ENCODE data around the gene SPATA46.

The SPATA46 gene

DNA sequence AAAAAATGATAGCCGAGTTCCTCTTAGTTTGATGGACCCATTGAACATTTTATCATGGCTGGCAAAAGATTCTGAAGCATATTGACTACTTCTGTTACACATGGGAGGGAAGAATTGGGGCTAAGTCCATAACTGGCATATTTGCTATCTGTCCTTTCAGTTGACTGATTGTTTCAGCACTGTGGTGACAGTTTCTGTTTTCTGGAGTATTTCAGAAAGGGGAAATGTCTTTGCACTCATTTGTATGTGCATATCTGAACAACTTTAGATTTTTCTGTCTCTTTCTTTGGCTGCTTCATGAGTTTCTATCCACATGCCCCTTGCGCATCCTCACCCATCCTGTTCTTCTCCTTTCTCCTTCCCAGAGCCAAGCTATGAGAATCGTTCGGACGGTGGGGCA, 33.2 kb downstream of the SPATA46 start:
- Histone ChIP-seq H3K9me3 (ENCODE audit: control insufficient read depth, low read depth, low read length) (no peaks in the 10 kb centered on the region), H3K27ac (ENCODE audit: low read length) (no peak overlapping the region), H3K4me3 (ENCODE audit: low read length) (no peak overlapping the region), H3K4me1 (ENCODE audit: control insufficient read depth, low read depth, low read length) (no peaks in the 10 kb centered on the region), H3K27me3 (ENCODE audit: control insufficient read depth, insufficient read depth, low read length) (no peaks in the 10 kb centered on the region), H3K9ac (ENCODE audit: low read length) (no peak overlapping the region), H3K36me3 (ENCODE audit: control insufficient read depth, low read depth, low read length) (no peaks in the 10 kb centered on the region)

DNA sequence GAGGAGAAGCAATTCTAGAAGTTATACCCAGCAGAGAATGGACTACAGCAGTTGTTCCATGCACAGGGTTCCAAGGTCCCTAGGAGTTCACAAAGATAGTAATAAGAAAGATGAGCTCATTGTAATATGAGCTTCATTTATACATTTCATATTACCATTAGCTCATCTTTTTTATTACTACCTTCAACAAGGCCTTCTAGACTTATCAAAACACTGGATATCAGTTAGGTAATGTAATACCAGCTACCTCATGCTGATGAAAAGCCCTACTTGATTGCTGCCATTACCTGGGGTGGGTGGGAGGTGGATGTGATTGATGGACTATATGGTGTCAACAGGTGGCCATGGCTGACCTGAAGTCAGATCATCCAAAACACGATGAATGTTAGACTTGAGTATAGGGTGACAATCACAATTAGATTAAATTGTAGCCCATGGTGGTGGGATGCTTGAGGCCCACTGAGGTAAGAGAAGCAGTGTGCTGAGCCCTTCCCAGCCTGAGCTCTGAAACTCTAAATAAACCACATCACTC, 34.1 kb downstream of the SPATA46 start:
- no peak overlapping the region for H3K9ac ChIP-seq (ENCODE audit: low read length)
- no peaks in the 10 kb centered on the region for H3K27me3 ChIP-seq (ENCODE audit: control insufficient read depth, insufficient read depth, low read length)
- no peaks in the 10 kb centered on the region for H3K4me1 ChIP-seq (ENCODE audit: control insufficient read depth, low read depth, low read length)
- no peak overlapping the region for H3K4me3 ChIP-seq (ENCODE audit: low read length)
- no peaks in the 10 kb centered on the region for H3K9me3 ChIP-seq (ENCODE audit: control insufficient read depth, low read depth, low read length)
- no peaks in the 10 kb centered on the region for H3K36me3 ChIP-seq (ENCODE audit: control insufficient read depth, low read depth, low read length)
- H3K27ac ChIP-seq (ENCODE audit: low read length): no peak overlapping the region

GRCh38 chr1:162336621-162337285, 39.9 kb downstream of the SPATA46 start:
- Histone ChIP-seq H3K9me3 (ENCODE audit: control insufficient read depth, low read depth, low read length) (no peaks in the 10 kb centered on the region), H3K4me3 (ENCODE audit: low read length) (no peak overlapping the region), H3K36me3 (ENCODE audit: control insufficient read depth, low read depth, low read length) (no peaks in the 10 kb centered on the region), H3K9ac (ENCODE audit: low read length) (no peak overlapping the region), H3K4me1 (ENCODE audit: control insufficient read depth, low read depth, low read length) (peaks cover 14% of the 10 kb centered on the region), H3K27me3 (ENCODE audit: control insufficient read depth, insufficient read depth, low read length) (no peaks in the 10 kb centered on the region), H3K27ac (ENCODE audit: low read length) (no peak overlapping the region)

DNA sequence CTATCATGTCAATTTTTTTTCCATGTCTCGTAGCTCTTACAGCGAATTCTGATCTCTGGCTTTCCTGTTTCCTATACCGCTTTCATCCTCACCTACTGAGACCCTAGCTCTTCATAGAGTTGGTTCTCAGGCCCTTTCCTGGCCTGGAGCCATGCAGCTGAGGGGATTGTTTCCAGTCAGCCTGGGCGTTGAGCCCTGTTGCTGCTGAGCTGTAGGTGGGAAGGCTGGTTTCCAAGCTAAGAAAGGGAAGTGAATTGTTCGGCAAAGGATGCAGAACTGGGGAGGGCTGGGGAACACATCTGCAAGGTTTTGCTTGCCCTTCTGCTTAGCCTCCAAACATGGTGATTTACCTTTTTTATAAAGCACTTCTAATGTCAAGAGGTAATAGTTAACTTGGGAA, 41.5 kb downstream of the SPATA46 start:
- Histone ChIP-seq H3K4me3 (ENCODE audit: low read length) (no peak overlapping the region), H3K27me3 (ENCODE audit: control insufficient read depth, insufficient read depth, low read length) (no peaks in the 10 kb centered on the region), H3K9ac (ENCODE audit: low read length) (no peak overlapping the region), H3K27ac (ENCODE audit: low read length) (no peak overlapping the region), H3K36me3 (ENCODE audit: control insufficient read depth, low read depth, low read length) (no peaks in the 10 kb centered on the region), H3K4me1 (ENCODE audit: control insufficient read depth, low read depth, low read length) (peaks cover 14% of the 10 kb centered on the region), H3K9me3 (ENCODE audit: control insufficient read depth, low read depth, low read length) (no peaks in the 10 kb centered on the region)

DNA sequence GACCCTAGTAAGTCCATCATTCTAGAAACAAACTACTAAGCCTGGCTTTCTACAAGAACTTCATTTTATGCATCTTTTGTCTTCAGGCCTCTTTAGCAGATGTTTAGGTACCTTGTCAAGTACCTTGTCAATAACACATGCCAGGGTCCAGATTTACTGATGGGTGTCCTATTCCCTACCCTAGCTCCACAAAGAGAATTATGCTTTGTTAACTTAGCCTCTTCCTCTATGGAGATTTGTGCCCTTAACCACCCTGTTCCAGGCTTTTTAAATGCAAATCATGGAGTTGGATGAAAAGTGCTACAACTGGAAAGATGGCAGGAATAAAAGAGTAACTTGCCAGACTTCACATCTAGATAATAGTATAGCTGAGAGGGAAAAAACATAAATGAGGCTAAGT, 42.7 kb downstream of the SPATA46 start:
- no peak overlapping the region for H3K9ac ChIP-seq (ENCODE audit: low read length)
- no peaks in the 10 kb centered on the region for H3K9me3 ChIP-seq (ENCODE audit: control insufficient read depth, low read depth, low read length)
- no peaks in the 10 kb centered on the region for H3K36me3 ChIP-seq (ENCODE audit: control insufficient read depth, low read depth, low read length)
- H3K4me3 ChIP-seq (ENCODE audit: low read length): no peak overlapping the region
- H3K27ac ChIP-seq (ENCODE audit: low read length): no peak overlapping the region
- H3K4me1 ChIP-seq (ENCODE audit: control insufficient read depth, low read depth, low read length): peaks cover 14% of the 10 kb centered on the region
- H3K27me3 ChIP-seq (ENCODE audit: control insufficient read depth, insufficient read depth, low read length): no peaks in the 10 kb centered on the region

GRCh38 chr1:162329826-162330225, 46.8 kb downstream of the SPATA46 start:
- no peaks in the 10 kb centered on the region for H3K27me3 ChIP-seq (ENCODE audit: control insufficient read depth, insufficient read depth, low read length)
- H3K9me3 ChIP-seq (ENCODE audit: control insufficient read depth, low read depth, low read length): no peaks in the 10 kb centered on the region
- no peaks in the 10 kb centered on the region for H3K36me3 ChIP-seq (ENCODE audit: control insufficient read depth, low read depth, low read length)
- no peak overlapping the region for H3K27ac ChIP-seq (ENCODE audit: low read length)
- peaks cover 14% of the 10 kb centered on the region for H3K4me1 ChIP-seq (ENCODE audit: control insufficient read depth, low read depth, low read length)
- H3K9ac ChIP-seq (ENCODE audit: low read length): no peak overlapping the region
- H3K4me3 ChIP-seq (ENCODE audit: low read length): no peak overlapping the region

DNA sequence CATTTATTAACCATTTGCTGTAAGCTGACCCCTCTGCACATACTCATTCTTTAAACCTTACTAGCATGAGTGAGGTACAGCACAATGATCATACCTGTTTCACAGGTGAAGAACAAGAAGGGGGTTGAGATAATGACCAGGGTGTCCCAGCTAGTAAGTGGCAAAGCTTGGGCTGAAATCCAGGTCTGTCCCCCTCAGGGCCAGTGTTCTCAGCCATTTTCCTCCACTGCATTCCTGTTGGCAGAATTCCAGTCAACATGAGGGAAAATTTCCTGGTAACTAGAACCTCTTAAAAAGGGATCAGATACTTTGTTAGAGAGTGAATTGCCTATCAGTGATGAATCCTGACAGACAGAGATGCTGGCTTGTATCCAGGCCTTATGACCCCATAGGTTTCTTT, 48.1 kb downstream of the SPATA46 start:
- Histone ChIP-seq H3K27ac (ENCODE audit: low read length) (no peak overlapping the region), H3K4me3 (ENCODE audit: low read length) (no peak overlapping the region), H3K9me3 (ENCODE audit: control insufficient read depth, low read depth, low read length) (no peaks in the 10 kb centered on the region), H3K36me3 (ENCODE audit: control insufficient read depth, low read depth, low read length) (no peaks in the 10 kb centered on the region), H3K27me3 (ENCODE audit: control insufficient read depth, insufficient read depth, low read length) (no peaks in the 10 kb centered on the region), H3K9ac (ENCODE audit: low read length) (no peak overlapping the region), H3K4me1 (ENCODE audit: control insufficient read depth, low read depth, low read length) (peaks cover 4% of the 10 kb centered on the region)

- H3K4me3 ChIP-seq (ENCODE audit: low read length): no peak overlapping the region
- H3K27me3 ChIP-seq (ENCODE audit: control insufficient read depth, insufficient read depth, low read length): no peaks in the 10 kb centered on the region
- no peaks in the 10 kb centered on the region for H3K4me1 ChIP-seq (ENCODE audit: control insufficient read depth, low read depth, low read length)
- no peak overlapping the region for H3K27ac ChIP-seq (ENCODE audit: low read length)
- H3K9ac ChIP-seq (ENCODE audit: low read length): no peak overlapping the region
- H3K36me3 ChIP-seq (ENCODE audit: control insufficient read depth, low read depth, low read length): no peaks in the 10 kb centered on the region
- no peaks in the 10 kb centered on the region for H3K9me3 ChIP-seq (ENCODE audit: control insufficient read depth, low read depth, low read length)
These were observed 48.9 kb downstream of the SPATA46 start for GRCh38 chr1:162327788-162328165.

- H3K9me3 ChIP-seq (ENCODE audit: control insufficient read depth, low read depth, low read length): no peaks in the 10 kb centered on the region
- H3K27ac ChIP-seq (ENCODE audit: low read length): no peak overlapping the region
- no peaks in the 10 kb centered on the region for H3K36me3 ChIP-seq (ENCODE audit: control insufficient read depth, low read depth, low read length)
- no peaks in the 10 kb centered on the region for H3K4me1 ChIP-seq (ENCODE audit: control insufficient read depth, low read depth, low read length)
- H3K27me3 ChIP-seq (ENCODE audit: control insufficient read depth, insufficient read depth, low read length): no peaks in the 10 kb centered on the region
- no peak overlapping the region for H3K4me3 ChIP-seq (ENCODE audit: low read length)
- H3K9ac ChIP-seq (ENCODE audit: low read length): no peak overlapping the region
These were observed 49.4 kb downstream of the SPATA46 start for GRCh38 chr1:162327144-162327787.

DNA sequence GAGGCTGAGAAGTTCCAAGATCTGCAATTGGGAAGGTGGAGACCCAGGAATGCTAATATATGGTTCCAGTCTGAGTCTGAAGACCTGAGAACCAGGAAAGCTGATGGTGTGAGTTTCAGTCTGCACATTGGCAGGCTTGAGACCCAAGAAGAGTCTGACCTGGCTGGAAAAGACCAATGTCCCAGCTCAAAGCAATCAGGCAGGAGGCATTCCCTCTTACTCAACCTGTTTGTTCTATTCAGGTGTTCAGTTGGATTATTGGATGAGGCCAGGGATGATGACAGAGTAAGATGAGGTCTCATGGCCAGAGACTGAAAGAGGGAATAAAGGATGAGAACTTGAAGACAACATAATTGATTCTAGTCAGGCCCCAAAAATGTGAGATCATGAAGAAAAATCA, 50.1 kb downstream of the SPATA46 start:
- Histone ChIP-seq H3K4me3 (ENCODE audit: low read length) (no peak overlapping the region), H3K9ac (ENCODE audit: low read length) (no peak overlapping the region), H3K9me3 (ENCODE audit: control insufficient read depth, low read depth, low read length) (no peaks in the 10 kb centered on the region), H3K4me1 (ENCODE audit: control insufficient read depth, low read depth, low read length) (no peaks in the 10 kb centered on the region), H3K36me3 (ENCODE audit: control insufficient read depth, low read depth, low read length) (no peaks in the 10 kb centered on the region), H3K27me3 (ENCODE audit: control insufficient read depth, insufficient read depth, low read length) (no peaks in the 10 kb centered on the region), H3K27ac (ENCODE audit: low read length) (no peak overlapping the region)

DNA sequence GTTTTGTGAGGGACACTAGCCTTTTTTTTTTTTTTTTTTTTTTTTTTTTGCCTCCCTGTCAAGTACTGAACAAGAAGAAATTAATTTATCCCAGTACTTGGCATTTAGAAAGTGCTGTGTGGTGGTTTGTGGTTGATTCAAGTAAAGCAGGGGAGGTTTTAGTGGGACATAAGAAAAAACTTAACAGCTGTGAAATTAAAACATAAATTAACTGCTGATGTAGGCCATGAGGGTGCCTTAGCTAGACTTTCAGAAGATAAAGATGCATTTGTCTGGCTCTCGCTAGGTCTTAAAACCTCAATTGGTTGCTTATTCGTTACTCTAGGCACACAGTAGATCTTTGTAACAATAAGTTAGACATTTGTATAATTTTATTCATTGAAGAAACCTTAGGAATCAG, 52.3 kb downstream of the SPATA46 start:
- Histone ChIP-seq H3K36me3 (ENCODE audit: control insufficient read depth, low read depth, low read length) (no peaks in the 10 kb centered on the region), H3K4me1 (ENCODE audit: control insufficient read depth, low read depth, low read length) (no peaks in the 10 kb centered on the region), H3K9ac (ENCODE audit: low read length) (no peak overlapping the region), H3K9me3 (ENCODE audit: control insufficient read depth, low read depth, low read length) (no peaks in the 10 kb centered on the region), H3K27ac (ENCODE audit: low read length) (no peak overlapping the region), H3K4me3 (ENCODE audit: low read length) (no peak overlapping the region), H3K27me3 (ENCODE audit: control insufficient read depth, insufficient read depth, low read length) (no peaks in the 10 kb centered on the region)

All from iPS-18a (cell line).